OCI-LY7 (cell line): ENCODE data around the gene XKR7. TPM values are rescaled to one million over a fixed set of nuclear protein-coding genes. Genes with fewer than 3 reads are reported as not detected.

Experiments
- BruUV-seq: library from RNA; stranded (reverse); fragments of 400-500 nt; replicated peaks from 2 replicates; lab custom pipeline; 2021; lab: Mats Ljungman, UMichigan
- CTCF ChIA-PET: fragments of 300-600 bp; sonication (Branson Sonifier 250); formaldehyde crosslinking; loops from one replicate; lab custom pipeline; 2022; ENCODE audit warnings: antibody characterized with exemption; ENCODE audit not compliant: unreplicated experiment; lab: Charles Lee
- POLR2A ChIA-PET: fragments of 300-600 bp; sonication (Branson Sonifier 250); formaldehyde crosslinking; loops from one replicate; lab custom pipeline; 2022; ENCODE audit warnings: antibody characterized with exemption; lab: Charles Lee
- DNase-seq: peaks from one replicate; pipeline ENCODE4 v3.0.0-alpha.2; 2015; ENCODE audit warnings: low spot score
- H2AFZ ChIP-seq: fragments of 200-600 bp; sonication (generic), shearing (Covaris generic); 2 replicates; pipeline ENCODE4 v1.6.1; 2014; ENCODE audit warnings: mild to moderate bottlenecking, antibody characterized with exemption, low read length, moderate library complexity
- H3K27ac ChIP-seq: fragments of 200-600 bp; sonication (generic); 2 replicates; pipeline ENCODE4 v1.5.1; 2014; ENCODE audit warnings: mixed run types, low read depth, mild to moderate bottlenecking, moderate library complexity, low read length, inconsistent platforms; ENCODE audit not compliant: poor library complexity, severe bottlenecking
- H3K36me3 ChIP-seq: fragments of 200-600 bp; sonication (generic); 2 replicates; pipeline ENCODE4 v1.6.1; 2014; ENCODE audit warnings: mild to moderate bottlenecking, antibody characterized with exemption, low read length, moderate library complexity, mixed read lengths; ENCODE audit not compliant: insufficient read depth
- H3K4me1 ChIP-seq: fragments of 200-600 bp; sonication (generic); 2 replicates; pipeline ENCODE4 v1.5.1; 2014; ENCODE audit warnings: mild to moderate bottlenecking, low read length; ENCODE audit not compliant: insufficient read depth, poor library complexity, severe bottlenecking
- H3K4me2 ChIP-seq: fragments of 200-600 bp; sonication (generic); 2 replicates; pipeline ENCODE4 v1.6.1; 2014; ENCODE audit warnings: mild to moderate bottlenecking, low read length
- H3K4me3 ChIP-seq: fragments of 200-600 bp; sonication (generic); 2 replicates; pipeline ENCODE4 v1.5.1; 2014; ENCODE audit warnings: mild to moderate bottlenecking, low read depth, low read length; ENCODE audit not compliant: poor library complexity, severe bottlenecking
- H3K79me2 ChIP-seq: fragments of 200-600 bp; sonication (generic); 2 replicates; pipeline ENCODE4 v1.6.1; 2016; ENCODE audit warnings: low read depth, mild to moderate bottlenecking, low read length, moderate library complexity, mixed read lengths; ENCODE audit not compliant: insufficient read depth
- H3K9me2 ChIP-seq: fragments of 200-600 bp; sonication (generic); 2 replicates; pipeline ENCODE4 v1.6.1; 2016; ENCODE audit warnings: mild to moderate bottlenecking, low read length, mixed read lengths; ENCODE audit not compliant: insufficient read depth
- H3K9me3 ChIP-seq: fragments of 200-600 bp; sonication (generic); 2 replicates; pipeline ENCODE4 v1.6.1; 2014; ENCODE audit warnings: mild to moderate bottlenecking, mixed run types, low read length, mixed read lengths
- H4K20me1 ChIP-seq: fragments of 200-600 bp; sonication (generic); 2 replicates; pipeline ENCODE4 v1.6.1; 2014; ENCODE audit warnings: mild to moderate bottlenecking, antibody characterized with exemption, low read length, moderate library complexity, mixed read lengths; ENCODE audit not compliant: insufficient read depth
- EZH2phosphoT487 ChIP-seq: fragments of 200-600 bp; sonication (generic); IDR thresholded peaks from 2 replicates; pipeline ENCODE4 v1.6.1; 2018; ENCODE audit warnings: low read depth, borderline replicate concordance, mild to moderate bottlenecking, mixed run types, antibody characterized with exemption, low read length, moderate library complexity, mixed read lengths
- intact Hi-C: fragments of 100-400 bp; cut with micrococcal nuclease; formaldehyde crosslinking; loops from one replicate; pipeline ENCODE4 v1.10.0; 2022; ENCODE audit not compliant: unreplicated experiment
- total RNA-seq, 2 experiments: library from RNA; depleted of rRNA in 1 of 2; stranded (reverse); fragments of >200 nt in 1 of 2; shearing (Covaris generic) in 1 of 2; gene quantifications; 2 replicates each; pipeline ENCODE4 v1.2.3, GENCODE V29; 2014 to 2022
- TF ChIP-seq, protein P1 (sequence below): fragments of 200-600 bp; sonication (generic); conservative IDR thresholded peaks from 2 replicates; pipeline ENCODE4 v1.5.1; 2014; ENCODE audit warnings: mild to moderate bottlenecking, antibody characterized with exemption, low read length, moderate library complexity, mixed read lengths

XKR7 gene
- total RNA-seq, 2 experiments from 2014 or later: not detected

DNA sequence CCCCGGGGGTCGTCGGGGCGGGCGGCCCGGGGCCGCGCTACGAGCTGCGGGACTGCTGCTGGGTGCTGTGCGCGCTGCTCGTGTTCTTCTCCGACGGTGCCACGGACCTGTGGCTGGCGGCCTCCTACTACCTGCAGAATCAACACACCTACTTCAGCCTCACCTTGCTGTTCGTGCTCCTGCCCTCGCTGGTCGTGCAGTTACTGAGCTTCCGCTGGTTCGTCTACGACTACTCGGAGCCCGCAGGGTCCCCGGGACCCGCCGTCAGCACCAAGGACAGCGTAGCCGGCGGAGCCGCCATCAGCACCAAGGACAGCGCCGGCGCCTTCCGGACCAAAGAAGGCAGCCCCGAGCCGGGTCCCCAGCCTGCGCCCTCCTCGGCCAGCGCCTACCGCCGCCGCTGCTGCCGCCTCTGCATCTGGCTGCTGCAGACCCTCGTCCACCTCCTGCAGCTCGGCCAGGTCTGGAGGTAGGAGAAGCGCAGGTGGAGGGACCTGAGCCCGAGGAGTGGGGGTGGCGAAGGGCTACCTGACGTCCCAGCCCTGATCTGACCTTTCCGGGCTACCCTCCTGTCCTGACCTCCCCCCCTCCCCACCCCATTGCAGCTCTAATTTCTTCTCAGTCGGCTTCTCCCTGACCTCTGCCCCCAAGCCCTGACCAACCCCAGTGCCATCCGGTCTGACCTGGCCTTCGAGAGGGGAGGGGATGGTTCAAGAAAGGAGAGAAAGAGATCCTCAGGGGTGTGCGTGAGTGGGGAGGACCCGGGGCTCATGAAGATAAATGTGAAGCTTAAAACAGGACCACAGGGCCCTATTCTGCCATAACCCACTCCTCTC lies 558 bp downstream of the XKR7 start:
- DNase-seq: peak; percentile 74
- CTCF ChIA-PET: no interaction called here
- Histone ChIP-seq H3K4me3 (no peak overlapping the region), H2AFZ (no peak overlapping the region), H3K79me2 (no peaks in the 10 kb centered on the region), H3K36me3 (no peaks in the 10 kb centered on the region), H3K27ac (no peak overlapping the region), H3K4me2 (no peak overlapping the region), H3K9me3 (no peaks in the 10 kb centered on the region), H4K20me1 (no peaks in the 10 kb centered on the region; the same call in 1 of the 2 replicates), H3K4me1 (peaks cover 6% of the 10 kb centered on the region), H3K9me2 (no peaks in the 10 kb centered on the region)
- POLR2A ChIA-PET: no interaction called here
- BruUV-seq: no TSS peak
- no peak for TF ChIP-seq EZH2phosphoT487
- TF ChIP-seq, protein P1, sequence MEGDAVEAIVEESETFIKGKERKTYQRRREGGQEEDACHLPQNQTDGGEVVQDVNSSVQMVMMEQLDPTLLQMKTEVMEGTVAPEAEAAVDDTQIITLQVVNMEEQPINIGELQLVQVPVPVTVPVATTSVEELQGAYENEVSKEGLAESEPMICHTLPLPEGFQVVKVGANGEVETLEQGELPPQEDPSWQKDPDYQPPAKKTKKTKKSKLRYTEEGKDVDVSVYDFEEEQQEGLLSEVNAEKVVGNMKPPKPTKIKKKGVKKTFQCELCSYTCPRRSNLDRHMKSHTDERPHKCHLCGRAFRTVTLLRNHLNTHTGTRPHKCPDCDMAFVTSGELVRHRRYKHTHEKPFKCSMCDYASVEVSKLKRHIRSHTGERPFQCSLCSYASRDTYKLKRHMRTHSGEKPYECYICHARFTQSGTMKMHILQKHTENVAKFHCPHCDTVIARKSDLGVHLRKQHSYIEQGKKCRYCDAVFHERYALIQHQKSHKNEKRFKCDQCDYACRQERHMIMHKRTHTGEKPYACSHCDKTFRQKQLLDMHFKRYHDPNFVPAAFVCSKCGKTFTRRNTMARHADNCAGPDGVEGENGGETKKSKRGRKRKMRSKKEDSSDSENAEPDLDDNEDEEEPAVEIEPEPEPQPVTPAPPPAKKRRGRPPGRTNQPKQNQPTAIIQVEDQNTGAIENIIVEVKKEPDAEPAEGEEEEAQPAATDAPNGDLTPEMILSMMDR: no peak
- intact Hi-C loops: no loop called here

DNA sequence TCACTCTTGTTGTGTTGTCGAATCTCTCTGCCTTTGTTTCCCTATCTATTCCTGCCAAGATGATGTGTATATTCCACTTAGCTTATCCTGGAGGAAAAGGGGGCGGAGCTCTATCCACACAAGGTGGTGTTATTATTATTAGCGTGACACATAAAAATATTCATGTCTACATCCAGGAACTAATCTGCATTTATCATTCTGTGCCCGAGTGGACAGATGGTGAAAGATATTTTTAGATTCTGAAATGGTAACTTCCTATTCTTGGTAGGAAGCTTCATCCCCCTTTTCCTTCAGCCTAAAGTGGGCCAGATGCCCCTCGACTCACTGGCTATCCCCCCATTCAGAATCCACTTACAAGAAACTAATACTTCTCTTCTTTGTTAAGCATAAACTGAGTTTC lies 2.0 kb downstream of the XKR7 start:
- no peak overlapping the region for H3K4me3 ChIP-seq
- POLR2A ChIA-PET: interaction anchor here (0.5 to 0.6 kb wide), 2 partner anchors 30 to 89 kb away, joined by 3 read pairs; no protein-coding TSS in a partner anchor
- no peak for DNase-seq
- no peaks in the 10 kb centered on the region for H3K9me3 ChIP-seq
- CTCF ChIA-PET: no interaction called here
- peaks cover 6% of the 10 kb centered on the region for H3K4me1 ChIP-seq
- no peaks in the 10 kb centered on the region for H3K79me2 ChIP-seq
- TF ChIP-seq EZH2phosphoT487: no peak
- TF ChIP-seq, protein P1: no peak
- no peaks in the 10 kb centered on the region; the same call in 1 of the 2 replicates for H4K20me1 ChIP-seq
- no peak overlapping the region for H3K4me2 ChIP-seq
- no peaks in the 10 kb centered on the region for H3K9me2 ChIP-seq
- H3K27ac ChIP-seq: no peak overlapping the region
- intact Hi-C loops: no loop called here
- BruUV-seq: no TSS peak
- H2AFZ ChIP-seq: no peak overlapping the region
- H3K36me3 ChIP-seq: no peaks in the 10 kb centered on the region
